ENCODE data around the gene ATG4C. TPM values are rescaled to one million over a fixed set of nuclear protein-coding genes. Genes with fewer than 3 reads are reported as not detected.

Gene ATG4C
- total RNA-seq, 1 donor from 2014 or later: 9.7 TPM

GRCh38 chr1:62887799-62888507, 104.0 kb downstream of the ATG4C start:
- intact Hi-C loops (cut with DNase I): no loop called here
- TF ChIP-seq CTCF (IDR thresholded peaks at IDR 0.05): no peak
- H3K27ac ChIP-seq: no peak overlapping the region

GRCh38 chr1:62891956-62892562, 108.1 kb downstream of the ATG4C start:
- H3K4me3 ChIP-seq: no peak overlapping the region
- no peaks in the 10 kb centered on the region for H3K36me3 ChIP-seq
- H3K27ac ChIP-seq: no peak overlapping the region
- no peak for TF ChIP-seq CTCF (IDR thresholded peaks at IDR 0.05)
- no peaks in the 10 kb centered on the region for H3K27me3 ChIP-seq
- DNase-seq (ENCODE audit: low spot score in 2 of 2): no peak
- intact Hi-C loops (cut with DNase I): no loop called here
- H3K4me1 ChIP-seq: no peaks in the 10 kb centered on the region
- no peaks in the 10 kb centered on the region for H3K9me3 ChIP-seq

More at GRCh38 chr1:62887799-62888507, 104.0 kb downstream of the ATG4C start:
- no peak for DNase-seq (ENCODE audit: low spot score in 2 of 2)
- no peaks in the 10 kb centered on the region for H3K27me3 ChIP-seq
- H3K4me3 ChIP-seq: no peak overlapping the region
- no peaks in the 10 kb centered on the region for H3K4me1 ChIP-seq
- H3K9me3 ChIP-seq: no peaks in the 10 kb centered on the region
- H3K36me3 ChIP-seq: no peaks in the 10 kb centered on the region

GRCh38 chr1:62897788-62898187, 113.9 kb downstream of the ATG4C start:
- no peaks in the 10 kb centered on the region for H3K9me3 ChIP-seq
- H3K27ac ChIP-seq: no peak overlapping the region
- H3K4me3 ChIP-seq: no peak overlapping the region
- no peak for DNase-seq (ENCODE audit: low spot score in 2 of 2)
- H3K27me3 ChIP-seq: no peaks in the 10 kb centered on the region
- H3K4me1 ChIP-seq: no peaks in the 10 kb centered on the region
- intact Hi-C loops (cut with DNase I): no loop called here
- TF ChIP-seq CTCF (IDR thresholded peaks at IDR 0.05): no peak
- no peaks in the 10 kb centered on the region for H3K36me3 ChIP-seq

- intact Hi-C loops (cut with DNase I): no loop called here
- H3K27ac ChIP-seq: no peak overlapping the region
- no peak overlapping the region for H3K4me3 ChIP-seq
- DNase-seq (ENCODE audit: low spot score in 2 of 2): no peak
- no peaks in the 10 kb centered on the region for H3K9me3 ChIP-seq
- TF ChIP-seq CTCF (IDR thresholded peaks at IDR 0.05): no peak
- H3K27me3 ChIP-seq: no peaks in the 10 kb centered on the region
- H3K4me1 ChIP-seq: no peaks in the 10 kb centered on the region
- no peaks in the 10 kb centered on the region for H3K36me3 ChIP-seq
Measured at GRCh38 chr1:62900566-62900965, 116.6 kb downstream of the ATG4C start.

- Histone ChIP-seq H3K9me3 (no peaks in the 10 kb centered on the region), H3K4me3 (no peak overlapping the region), H3K27ac (no peak overlapping the region), H3K27me3 (no peaks in the 10 kb centered on the region), H3K36me3 (no peaks in the 10 kb centered on the region), H3K4me1 (no peaks in the 10 kb centered on the region)
- intact Hi-C loops (cut with DNase I): no loop called here
- no peak for TF ChIP-seq CTCF (IDR thresholded peaks at IDR 0.05)
- DNase-seq (ENCODE audit: low spot score in 2 of 2): no peak
Measured at GRCh38 chr1:62901650-62902049, 117.7 kb downstream of the ATG4C start.
